Measurements from ENCODE around the gene GPX4. TPM values are rescaled to one million over a fixed set of nuclear protein-coding genes. Genes with fewer than 3 reads are reported as not detected.

Gene GPX4
- total and polyA plus RNA-seq, 2 donors (not counting 1 experiment from before 2014, with no cell fraction given) = 213 to 317 TPM

DNA sequence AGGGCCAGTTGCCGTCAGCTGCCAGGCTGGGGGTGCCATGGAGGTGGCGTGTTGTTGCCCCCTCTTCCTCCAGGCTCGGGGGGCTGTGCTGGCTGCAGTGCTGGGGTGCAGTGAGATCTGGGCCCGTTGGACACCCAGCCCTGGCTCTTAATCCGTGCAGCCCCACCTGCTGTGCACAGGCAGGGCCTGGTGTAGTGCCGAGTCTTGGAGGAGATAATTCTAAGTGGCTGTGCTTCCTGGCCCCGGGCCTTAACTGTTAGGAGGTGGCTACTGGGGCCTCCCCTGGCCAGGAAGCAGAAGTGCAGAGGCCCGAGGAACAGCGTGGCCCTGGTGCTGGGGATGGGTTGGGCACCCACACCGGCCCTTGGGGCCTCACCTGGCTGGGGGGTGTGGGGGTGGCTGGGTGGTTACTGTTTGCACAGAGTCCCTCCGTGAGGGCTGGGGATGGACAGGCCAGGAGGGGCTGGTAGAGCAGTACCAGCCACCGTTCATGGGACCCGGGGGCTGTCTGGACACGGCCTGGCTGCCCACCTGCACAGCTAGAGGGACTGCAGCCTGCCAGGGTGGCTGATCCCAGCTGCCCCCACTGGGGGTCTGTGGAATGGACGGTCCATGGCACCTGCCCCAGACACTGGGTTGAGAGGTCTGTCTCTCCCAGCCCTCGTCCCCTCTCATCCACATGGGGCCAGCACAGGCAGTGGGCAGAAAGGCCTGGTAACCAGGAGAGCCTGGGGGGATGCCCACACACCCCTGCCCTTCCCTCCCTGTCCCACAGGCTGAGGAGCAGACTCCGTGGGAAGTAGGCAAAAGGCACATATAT is 3.3 kb downstream of the GPX4 start:
- peaks cover 33% of the 10 kb centered on the region for H4K20me1 ChIP-seq (ENCODE audit: control insufficient read depth, insufficient read depth, low read length, poor library complexity, severe bottlenecking)
- WGBS (ENCODE audit: insufficient coverage) = 77% methylated on average over 16 of the region's 17 CpGs
- H3K9ac ChIP-seq (ENCODE audit: low read length) = no peak overlapping the region
- Mint-ChIP-seq H3K4me3 (peak overlapping the region; percentile 70), H3K27ac (peak overlapping the region; percentile 61), H3K9me3 (ENCODE audit: insufficient read depth) (no peaks in the 10 kb centered on the region), H3K4me1 (peaks cover 20% of the 10 kb centered on the region), H3K27me3 (no peaks in the 10 kb centered on the region)
- POLR2A ChIA-PET = interaction anchor here (0.5 to 1.4 kb wide), 2 partner anchors 20 to 42 kb away, joined by 3 to 6 read pairs; no protein-coding TSS in a partner anchor
- H3K9me3 ChIP-seq (ENCODE audit: control extremely low read depth in 1 of 3, control insufficient read depth in 2 of 3, insufficient read depth in 1 of 3, low read length in 2 of 3) = no peaks in the 10 kb centered on the region
- no peak for ATAC-seq (ENCODE audit: low read depth)
- H3K36me3 ChIP-seq (replicated peaks in 1 of 2; ENCODE audit: control extremely low read depth in 1 of 2, control insufficient read depth in 1 of 2, extremely low read depth in 1 of 2, insufficient read depth in 2 of 2, low read length in 1 of 2) = peaks cover 0 to 37% of the 10 kb centered on the region in 2 experiments
- H3K4me1 ChIP-seq (ENCODE audit: control insufficient read depth in 2 of 2, insufficient read depth in 2 of 2, low read length in 2 of 2) = peaks cover 16 to 45% of the 10 kb centered on the region in 2 donors
- H3K4me2 ChIP-seq (replicated peaks; ENCODE audit: low read depth, low read length, poor library complexity, severe bottlenecking) = peak overlapping the region; percentile 8
- intact Hi-C loops (cut with micrococcal nuclease) = no loop called here
- no peak overlapping the region for H2AFZ ChIP-seq (ENCODE audit: insufficient read depth, low read depth, low read length, poor library complexity, severe bottlenecking)
- H3K4me3 ChIP-seq (ENCODE audit: control extremely low read depth in 1 of 5, extremely low read depth in 1 of 5, insufficient read depth in 1 of 5, low read depth in 2 of 5, low read length in 4 of 5) = no peak overlapping the region
- TF ChIP-seq, protein P1, sequence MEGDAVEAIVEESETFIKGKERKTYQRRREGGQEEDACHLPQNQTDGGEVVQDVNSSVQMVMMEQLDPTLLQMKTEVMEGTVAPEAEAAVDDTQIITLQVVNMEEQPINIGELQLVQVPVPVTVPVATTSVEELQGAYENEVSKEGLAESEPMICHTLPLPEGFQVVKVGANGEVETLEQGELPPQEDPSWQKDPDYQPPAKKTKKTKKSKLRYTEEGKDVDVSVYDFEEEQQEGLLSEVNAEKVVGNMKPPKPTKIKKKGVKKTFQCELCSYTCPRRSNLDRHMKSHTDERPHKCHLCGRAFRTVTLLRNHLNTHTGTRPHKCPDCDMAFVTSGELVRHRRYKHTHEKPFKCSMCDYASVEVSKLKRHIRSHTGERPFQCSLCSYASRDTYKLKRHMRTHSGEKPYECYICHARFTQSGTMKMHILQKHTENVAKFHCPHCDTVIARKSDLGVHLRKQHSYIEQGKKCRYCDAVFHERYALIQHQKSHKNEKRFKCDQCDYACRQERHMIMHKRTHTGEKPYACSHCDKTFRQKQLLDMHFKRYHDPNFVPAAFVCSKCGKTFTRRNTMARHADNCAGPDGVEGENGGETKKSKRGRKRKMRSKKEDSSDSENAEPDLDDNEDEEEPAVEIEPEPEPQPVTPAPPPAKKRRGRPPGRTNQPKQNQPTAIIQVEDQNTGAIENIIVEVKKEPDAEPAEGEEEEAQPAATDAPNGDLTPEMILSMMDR (IDR thresholded peaks at IDR 0.05) = no peak
- TF ChIP-seq EZH2 (IDR thresholded peaks at IDR 0.05; ENCODE audit: borderline replicate concordance, insufficient read depth, low read depth, low read length, poor library complexity, severe bottlenecking) = no peak
- peaks cover 6% of the 10 kb centered on the region for H3K79me2 ChIP-seq (ENCODE audit: control insufficient read depth, insufficient read depth, low read length)
- H3K27me3 ChIP-seq (replicated peaks in 1 of 4; ENCODE audit: control extremely low read depth in 1 of 4, control insufficient read depth in 3 of 4, insufficient read depth in 4 of 4, low read length in 3 of 4) = no peaks in the 10 kb centered on the region
- CTCF ChIA-PET = interaction anchor here (0.6 to 1.3 kb wide), 3 partner anchors 42 to 138 kb away, joined by 3 read pairs; no protein-coding TSS in a partner anchor
- DNase-seq = peak; percentile 51
- H3K27ac ChIP-seq (ENCODE audit: low read length in 2 of 2) = peak overlapping the region in 1 of 2 donors; percentile 19
